Smooth muscle cell (in vitro differentiated cells): ENCODE results near the gene OVCH2. TPM values are rescaled to one million over a fixed set of nuclear protein-coding genes. Genes with fewer than 3 reads are reported as not detected.

Experiments used
- DNase-seq: peaks from one replicate; lab custom pipeline; 2025; ENCODE audit not compliant: unreplicated experiment; lab: John Stamatoyannopoulos, UW
- H2AFZ ChIP-seq: fragments of 200-600 bp; sonication (generic); 2 replicates; pipeline ENCODE4 v1.6.0; 2016; ENCODE audit warnings: antibody characterized with exemption, low read depth, mild to moderate bottlenecking
- H3F3A ChIP-seq: fragments of 200-600 bp; sonication (generic); 2 replicates; pipeline ENCODE4 v1.6.0; 2017; ENCODE audit warnings: antibody characterized with exemption, low read depth
- H3K27ac ChIP-seq: fragments of 200-600 bp; sonication (generic); 2 replicates; pipeline ENCODE4 v1.5.1; 2016; ENCODE audit warnings: low read depth, mild to moderate bottlenecking
- H3K27me3 ChIP-seq: fragments of 200-600 bp; sonication (generic); 2 replicates; pipeline ENCODE4 v1.6.1; 2016; ENCODE audit warnings: low read depth, mild to moderate bottlenecking
- H3K36me3 ChIP-seq: fragments of 200-600 bp; sonication (generic); 2 replicates; pipeline ENCODE4 v1.5.1; 2016; ENCODE audit warnings: low read depth
- H3K4me1 ChIP-seq: fragments of 200-600 bp; sonication (generic); 2 replicates; pipeline ENCODE4 v1.5.1; 2016; ENCODE audit warnings: low read depth
- H3K4me2 ChIP-seq: fragments of 200-600 bp; sonication (generic); 2 replicates; pipeline ENCODE4 v1.6.0; 2016; ENCODE audit warnings: mild to moderate bottlenecking
- H3K4me3 ChIP-seq: fragments of 200-600 bp; sonication (generic); 2 replicates; pipeline ENCODE4 v1.5.1; 2016; ENCODE audit warnings: mild to moderate bottlenecking
- H3K79me2 ChIP-seq: fragments of 200-600 bp; sonication (generic); 2 replicates; pipeline ENCODE4 v1.6.0; 2016; ENCODE audit warnings: low read depth, mild to moderate bottlenecking
- H3K9ac ChIP-seq: fragments of 200-600 bp; sonication (generic); 2 replicates; pipeline ENCODE4 v1.6.0; 2016; ENCODE audit warnings: low read depth
- H3K9me3 ChIP-seq: fragments of 200-600 bp; sonication (generic); replicated peaks from 2 replicates; pipeline ENCODE4 v1.5.1; 2016; ENCODE audit warnings: low read depth
- H4K20me1 ChIP-seq: fragments of 200-600 bp; sonication (generic); 2 replicates; pipeline ENCODE4 v1.6.0; 2016; ENCODE audit warnings: low read depth
- WGBS: methylation state at CpG from one replicate; pipeline ENCODE4 v1.1.7; 2016; ENCODE audit warnings: low lambda C conversion rate; 5-methylcytosine and 5-hydroxymethylcytosine counted together
- polyA plus RNA-seq: library from polyadenylated mRNA; unstranded; fragments of >200 nt; fragmentation: Nextera tagmentation; extraction: Ambion mirVana; gene quantifications from 2 replicates; pipeline ENCODE4 v1.2.1, GENCODE V29; 2016
- total RNA-seq: library from RNA; depleted of rRNA; stranded (reverse); fragments of >200 nt; gene quantifications from 2 replicates; pipeline ENCODE4 v1.2.3, GENCODE V29; 2014
- TF ChIP-seq, protein P1 (sequence below): fragments of 200-600 bp; sonication (generic); IDR thresholded peaks from 2 replicates; pipeline ENCODE4 v1.5.1; 2017; ENCODE audit warnings: borderline replicate concordance, mild to moderate bottlenecking, antibody characterized with exemption; ENCODE audit not compliant: insufficient read depth, poor library complexity, severe bottlenecking

OVCH2 gene
- total and polyA plus RNA-seq, 2 experiments from 2014 or later: 0.13 to 0.26 TPM

DNA sequence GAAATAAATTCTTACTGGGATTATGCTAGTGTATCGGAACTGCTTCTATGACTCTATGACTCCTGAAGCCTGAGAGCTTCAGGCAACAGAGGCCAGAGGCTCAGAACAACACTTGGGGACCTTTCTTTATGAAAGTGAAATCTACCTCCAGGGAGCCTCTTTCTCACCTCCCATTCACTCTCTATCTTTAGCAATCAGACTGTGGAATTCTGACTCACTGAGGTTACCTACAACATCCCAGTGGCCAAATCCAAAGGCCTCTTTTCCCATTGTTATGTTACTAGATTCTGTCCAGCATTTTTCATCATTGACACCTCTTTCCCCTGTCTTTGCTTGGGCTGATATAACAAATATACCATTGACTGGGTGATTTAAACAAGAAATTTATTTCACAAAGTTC is 18.9 kb downstream of the OVCH2 start:
- no peak for DNase-seq
- no peak overlapping the region for H3K27ac ChIP-seq
- WGBS: 96% methylated on average over 1 of the region's 1 CpG
- peaks cover 3% of the 10 kb centered on the region for H3K4me1 ChIP-seq
- no peaks in the 10 kb centered on the region for H3F3A ChIP-seq
- TF ChIP-seq, protein P1, sequence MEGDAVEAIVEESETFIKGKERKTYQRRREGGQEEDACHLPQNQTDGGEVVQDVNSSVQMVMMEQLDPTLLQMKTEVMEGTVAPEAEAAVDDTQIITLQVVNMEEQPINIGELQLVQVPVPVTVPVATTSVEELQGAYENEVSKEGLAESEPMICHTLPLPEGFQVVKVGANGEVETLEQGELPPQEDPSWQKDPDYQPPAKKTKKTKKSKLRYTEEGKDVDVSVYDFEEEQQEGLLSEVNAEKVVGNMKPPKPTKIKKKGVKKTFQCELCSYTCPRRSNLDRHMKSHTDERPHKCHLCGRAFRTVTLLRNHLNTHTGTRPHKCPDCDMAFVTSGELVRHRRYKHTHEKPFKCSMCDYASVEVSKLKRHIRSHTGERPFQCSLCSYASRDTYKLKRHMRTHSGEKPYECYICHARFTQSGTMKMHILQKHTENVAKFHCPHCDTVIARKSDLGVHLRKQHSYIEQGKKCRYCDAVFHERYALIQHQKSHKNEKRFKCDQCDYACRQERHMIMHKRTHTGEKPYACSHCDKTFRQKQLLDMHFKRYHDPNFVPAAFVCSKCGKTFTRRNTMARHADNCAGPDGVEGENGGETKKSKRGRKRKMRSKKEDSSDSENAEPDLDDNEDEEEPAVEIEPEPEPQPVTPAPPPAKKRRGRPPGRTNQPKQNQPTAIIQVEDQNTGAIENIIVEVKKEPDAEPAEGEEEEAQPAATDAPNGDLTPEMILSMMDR: no peak
- H3K36me3 ChIP-seq: no peaks in the 10 kb centered on the region
- H4K20me1 ChIP-seq: no peaks in the 10 kb centered on the region
- no peaks in the 10 kb centered on the region for H3K79me2 ChIP-seq
- H3K9ac ChIP-seq: no peak overlapping the region
- H3K4me2 ChIP-seq: no peak overlapping the region
- H3K9me3 ChIP-seq: no peaks in the 10 kb centered on the region
- H3K4me3 ChIP-seq: no peak overlapping the region
- H3K27me3 ChIP-seq: peaks cover 1% of the 10 kb centered on the region
- no peak overlapping the region for H2AFZ ChIP-seq

- Histone ChIP-seq H3K4me3 (no peak overlapping the region), H3K36me3 (no peaks in the 10 kb centered on the region), H3K27me3 (peaks cover 6% of the 10 kb centered on the region), H3K4me2 (no peak overlapping the region), H2AFZ (no peak overlapping the region), H3K79me2 (no peaks in the 10 kb centered on the region), H3K9me3 (no peaks in the 10 kb centered on the region), H3F3A (no peaks in the 10 kb centered on the region), H4K20me1 (no peaks in the 10 kb centered on the region), H3K27ac (no peak overlapping the region), H3K9ac (no peak overlapping the region), H3K4me1 (no peaks in the 10 kb centered on the region)
- DNase-seq: no peak
- WGBS: 96% methylated on average over 4 of the region's 4 CpGs
- TF ChIP-seq, protein P1: no peak
Observed at GRCh38 chr11:7686761-7687160, 19.5 kb downstream of the OVCH2 start.

- H3K4me2 ChIP-seq: no peak overlapping the region
- H3K4me3 ChIP-seq: no peak overlapping the region
- WGBS: 88% methylated on average over 2 of the region's 2 CpGs
- H3K4me1 ChIP-seq: no peaks in the 10 kb centered on the region
- no peaks in the 10 kb centered on the region for H3K9me3 ChIP-seq
- no peaks in the 10 kb centered on the region for H3F3A ChIP-seq
- H2AFZ ChIP-seq: no peak overlapping the region
- no peak overlapping the region for H3K27ac ChIP-seq
- no peaks in the 10 kb centered on the region for H3K79me2 ChIP-seq
- H3K9ac ChIP-seq: no peak overlapping the region
- H3K27me3 ChIP-seq: peaks cover 6% of the 10 kb centered on the region
- H3K36me3 ChIP-seq: no peaks in the 10 kb centered on the region
- TF ChIP-seq, protein P1: no peak
- no peaks in the 10 kb centered on the region for H4K20me1 ChIP-seq
- no peak for DNase-seq
Observed at GRCh38 chr11:7683571-7683970, 22.7 kb downstream of the OVCH2 start.

GRCh38 chr11:7677796-7678201 is 28.5 kb downstream of the OVCH2 start:
- H2AFZ ChIP-seq: no peak overlapping the region
- no peak for DNase-seq
- no peaks in the 10 kb centered on the region for H3K79me2 ChIP-seq
- H3K27me3 ChIP-seq: peaks cover 6% of the 10 kb centered on the region
- H3K9me3 ChIP-seq: no peaks in the 10 kb centered on the region
- no peaks in the 10 kb centered on the region for H4K20me1 ChIP-seq
- peaks cover 31% of the 10 kb centered on the region for H3F3A ChIP-seq
- peak overlapping the region; percentile 97 for H3K27ac ChIP-seq
- H3K36me3 ChIP-seq: no peaks in the 10 kb centered on the region
- 11% methylated on average over 4 of the region's 4 CpGs for WGBS
- peak overlapping the region; percentile 9 for H3K4me3 ChIP-seq
- H3K9ac ChIP-seq: peak overlapping the region; percentile 80
- H3K4me1 ChIP-seq: peaks cover 9% of the 10 kb centered on the region
- H3K4me2 ChIP-seq: peak overlapping the region; percentile 69
- TF ChIP-seq, protein P1: no peak
